ENCODE data around the gene C11orf91. TPM values are rescaled to one million over a fixed set of nuclear protein-coding genes. Genes with fewer than 3 reads are reported as not detected.

C11orf91 gene
- total RNA-seq, 2 experiments from 2014 or later: not detected

GRCh38 chr11:33721984-33722383 is 21.4 kb upstream of the C11orf91 start:
- H3K27ac Mint-ChIP-seq: no peak overlapping the region
- H3K4me1 Mint-ChIP-seq (ENCODE audit: low read depth): peaks cover 38% of the 10 kb centered on the region
- TF ChIP-seq CTCF (IDR thresholded peaks at IDR 0.05): no peak

GRCh38 chr11:33721426-33721825 is 20.8 kb upstream of the C11orf91 start:
- Mint-ChIP-seq H3K27ac (no peak overlapping the region), H3K4me3 (no peak overlapping the region), H3K27me3 (no peaks in the 10 kb centered on the region), H3K9me3 (no peaks in the 10 kb centered on the region), H3K4me1 (ENCODE audit: low read depth) (peaks cover 38% of the 10 kb centered on the region), H3K36me3 (ENCODE audit: low read depth) (peaks cover 18% of the 10 kb centered on the region)
- no peak for TF ChIP-seq CTCF (IDR thresholded peaks at IDR 0.05)
- ATAC-seq (peak; percentile 31), DNase-seq (no peak)
- intact Hi-C loops (cut with micrococcal nuclease): no loop called here
- ChIA-PET POLR2A (interaction anchor here (0.6 to 1.0 kb wide), 2 partner anchors 15 to 715 kb away, joined by 3 to 4 read pairs; partner anchors contain the start of gene CD59), CTCF (interaction anchor here (8.6 kb wide), 1 partner anchor 20 kb away, joined by 108 read pairs; no protein-coding TSS in a partner anchor)

More at GRCh38 chr11:33721984-33722383, 21.4 kb upstream of the C11orf91 start:
- H3K4me3 Mint-ChIP-seq: no peak overlapping the region
- ChIA-PET CTCF (interaction anchor here (1.3 kb wide), 1 partner anchor 15 kb away, joined by 3 read pairs; no protein-coding TSS in a partner anchor), POLR2A (interaction anchor here (0.6 to 1.2 kb wide), 2 partner anchors 13 to 716 kb away, joined by 3 read pairs; no protein-coding TSS in a partner anchor)
- H3K9me3 Mint-ChIP-seq: no peaks in the 10 kb centered on the region
- ATAC-seq (no peak), DNase-seq (no peak)
- no peaks in the 10 kb centered on the region for H3K27me3 Mint-ChIP-seq
- intact Hi-C loops (cut with micrococcal nuclease): no loop called here
- peaks cover 17% of the 10 kb centered on the region for H3K36me3 Mint-ChIP-seq (ENCODE audit: low read depth)

GRCh38 chr11:33719587-33719986 is 19.0 kb upstream of the C11orf91 start:
- H3K9me3 Mint-ChIP-seq: no peaks in the 10 kb centered on the region
- peaks cover 18% of the 10 kb centered on the region for H3K36me3 Mint-ChIP-seq (ENCODE audit: low read depth)
- no peak for ATAC-seq
- H3K4me1 Mint-ChIP-seq (ENCODE audit: low read depth): peaks cover 33% of the 10 kb centered on the region
- intact Hi-C loops (cut with micrococcal nuclease): no loop called here
- no peak overlapping the region for H3K4me3 Mint-ChIP-seq
- DNase-seq: no peak
- ChIA-PET CTCF (interaction anchor here (0.7 to 8.6 kb wide), 3 partner anchors 11 to 22 kb away, joined by 3 to 108 read pairs (median 3); no protein-coding TSS in a partner anchor), POLR2A (interaction anchor here (1.7 kb wide), 1 partner anchor 16 kb away, joined by 3 read pairs; no protein-coding TSS in a partner anchor)
- no peak overlapping the region for H3K27ac Mint-ChIP-seq
- TF ChIP-seq CTCF (IDR thresholded peaks at IDR 0.05): no peak
- H3K27me3 Mint-ChIP-seq: no peaks in the 10 kb centered on the region

GRCh38 chr11:33718440-33718839 is 17.8 kb upstream of the C11orf91 start:
- TF ChIP-seq CTCF (IDR thresholded peaks at IDR 0.05): no peak
- CTCF ChIA-PET: interaction anchor here (8.6 kb wide), 1 partner anchor 23 kb away, joined by 108 read pairs; no protein-coding TSS in a partner anchor
- Mint-ChIP-seq H3K36me3 (ENCODE audit: low read depth) (peaks cover 18% of the 10 kb centered on the region), H3K4me1 (ENCODE audit: low read depth) (peaks cover 23% of the 10 kb centered on the region), H3K9me3 (no peaks in the 10 kb centered on the region), H3K27ac (no peak overlapping the region), H3K4me3 (no peak overlapping the region), H3K27me3 (no peaks in the 10 kb centered on the region)
- intact Hi-C loops (cut with micrococcal nuclease): no loop called here
- POLR2A ChIA-PET: no interaction called here
- no peak for DNase-seq
- ATAC-seq: no peak

- Mint-ChIP-seq H3K27me3 (no peaks in the 10 kb centered on the region), H3K4me3 (no peak overlapping the region), H3K4me1 (ENCODE audit: low read depth) (peaks cover under 1% of the 10 kb centered on the region), H3K27ac (no peak overlapping the region), H3K36me3 (ENCODE audit: low read depth) (peaks cover 13% of the 10 kb centered on the region), H3K9me3 (no peaks in the 10 kb centered on the region)
- TF ChIP-seq CTCF (IDR thresholded peaks at IDR 0.05): peak; percentile 21
- ATAC-seq (peak; percentile 66), DNase-seq (peak; percentile 53)
- intact Hi-C loops (cut with micrococcal nuclease): loop anchor here (2.0 kb wide), 1 partner anchor 27 kb away; no protein-coding TSS in a partner anchor
- POLR2A ChIA-PET: interaction anchor here (1.5 kb wide), 1 partner anchor 24 kb away, joined by 3 read pairs; no protein-coding TSS in a partner anchor
- CTCF ChIA-PET: interaction anchor here (0.7 to 8.6 kb wide), 19 partner anchors 8 to 353 kb away, joined by 3 to 108 read pairs (median 5); no protein-coding TSS in a partner anchor
These were observed 15.6 kb upstream of the C11orf91 start for GRCh38 chr11:33716243-33716642.
